ENCODE data around the gene KIAA1614.

DNA sequence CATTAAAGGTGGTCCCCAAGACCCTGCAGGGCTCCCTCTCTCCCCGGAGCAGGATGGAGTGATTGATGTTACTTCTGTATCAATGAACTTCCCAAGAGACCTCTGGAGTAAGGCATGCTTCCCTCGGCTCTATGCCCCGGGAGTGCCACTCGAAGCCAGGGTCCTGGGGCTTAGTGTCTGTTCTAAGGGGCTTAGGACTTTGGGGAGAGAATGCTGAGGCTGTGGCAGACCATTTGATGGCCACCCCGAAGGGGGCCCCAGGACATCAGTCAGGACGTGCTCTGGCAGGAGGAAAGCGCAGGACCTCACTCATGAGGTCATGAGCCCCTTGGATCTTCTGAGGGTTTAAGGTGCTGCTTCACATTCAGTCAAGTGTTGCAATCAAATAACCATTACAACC is 7.5 kb downstream of the KIAA1614 start:
- TF ChIP-seq, protein P1, sequence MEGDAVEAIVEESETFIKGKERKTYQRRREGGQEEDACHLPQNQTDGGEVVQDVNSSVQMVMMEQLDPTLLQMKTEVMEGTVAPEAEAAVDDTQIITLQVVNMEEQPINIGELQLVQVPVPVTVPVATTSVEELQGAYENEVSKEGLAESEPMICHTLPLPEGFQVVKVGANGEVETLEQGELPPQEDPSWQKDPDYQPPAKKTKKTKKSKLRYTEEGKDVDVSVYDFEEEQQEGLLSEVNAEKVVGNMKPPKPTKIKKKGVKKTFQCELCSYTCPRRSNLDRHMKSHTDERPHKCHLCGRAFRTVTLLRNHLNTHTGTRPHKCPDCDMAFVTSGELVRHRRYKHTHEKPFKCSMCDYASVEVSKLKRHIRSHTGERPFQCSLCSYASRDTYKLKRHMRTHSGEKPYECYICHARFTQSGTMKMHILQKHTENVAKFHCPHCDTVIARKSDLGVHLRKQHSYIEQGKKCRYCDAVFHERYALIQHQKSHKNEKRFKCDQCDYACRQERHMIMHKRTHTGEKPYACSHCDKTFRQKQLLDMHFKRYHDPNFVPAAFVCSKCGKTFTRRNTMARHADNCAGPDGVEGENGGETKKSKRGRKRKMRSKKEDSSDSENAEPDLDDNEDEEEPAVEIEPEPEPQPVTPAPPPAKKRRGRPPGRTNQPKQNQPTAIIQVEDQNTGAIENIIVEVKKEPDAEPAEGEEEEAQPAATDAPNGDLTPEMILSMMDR (conservative IDR thresholded peaks at IDR 0.05) = no peak
- TF ChIP-seq ZFX (IDR thresholded peaks at IDR 0.05) = no peak
